Measurements from ENCODE around the gene CDC25A. TPM values are rescaled to one million over a fixed set of nuclear protein-coding genes. Genes with fewer than 3 reads are reported as not detected.
A peak's percentile ranks its signal among the peaks of the same experiment; 100 is the strongest.

CDC25A gene
- total and polyA plus RNA-seq, 2 of the 13 experiments (the other 11 are each of a cell fraction or from before 2014, with no cell fraction given) = 7.9 to 45.4 TPM

GRCh38 chr3:48151058-48151806 lies 37.0 kb downstream of the CDC25A start (continued):
- TF ChIP-seq ZBTB26 (CRISPR knock-in tag; IDR thresholded peaks at IDR 0.05; ENCODE audit: borderline replicate concordance) (peak; percentile 87), ZNF335 (CRISPR knock-in tag; IDR thresholded peaks at IDR 0.05) (no peak), DMAP1 (CRISPR knock-in tag; IDR thresholded peaks at IDR 0.05) (0 out of 2 replicates have a peak, but pooled peaks have one; percentile 18), PATZ1 (CRISPR knock-in tag; IDR thresholded peaks at IDR 0.05) (peak; percentile 76), MAX (IDR thresholded peaks at IDR 0.05) (peak; percentile 38; the same call in 1 of the 2 replicates), HNRNPK (IDR thresholded peaks at IDR 0.05; ENCODE audit: low read depth, low read length, poor library complexity, severe bottlenecking) (no peak), GTF2F1 (IDR thresholded peaks at IDR 0.05; ENCODE audit: low read length) (no peak), ZSCAN25 (CRISPR knock-in tag; IDR thresholded peaks at IDR 0.05) (no peak), ZBTB14 (CRISPR knock-in tag; IDR thresholded peaks at IDR 0.05) (no peak), ZNF354B (CRISPR knock-in tag; IDR thresholded peaks at IDR 0.05) (0 out of 2 replicates have a peak, but pooled peaks have one; percentile 42), HMGXB4 (CRISPR knock-in tag; IDR thresholded peaks at IDR 0.05; ENCODE audit: borderline replicate concordance in 1 of 2, low read depth in 1 of 2) (peak in 1 of 2 experiments; percentile 71; a peak in 1 of 4 replicates), RXRB (CRISPR knock-in tag; IDR thresholded peaks at IDR 0.05; ENCODE audit: borderline replicate concordance) (peak; percentile 46; the same call in 1 of the 2 replicates), ZNF10 (CRISPR knock-in tag; IDR thresholded peaks at IDR 0.05; ENCODE audit: borderline replicate concordance, low read depth) (no peak), MLX (CRISPR knock-in tag; IDR thresholded peaks at IDR 0.05) (no peak), E2F5 (CRISPR knock-in tag; conservative IDR thresholded peaks at IDR 0.05) (no peak), MXD4 (CRISPR knock-in tag; IDR thresholded peaks at IDR 0.05) (no peak), ATF4 (CRISPR knock-in tag; IDR thresholded peaks at IDR 0.05) (0 out of 4 replicates have a peak, but pooled peaks of 1 of the 2 experiments have one; percentile 23), NFYB (CRISPR knock-in tag; IDR thresholded peaks at IDR 0.05) (no peak; the same call in 1 of the 2 replicates), ZSCAN31 (CRISPR knock-in tag; IDR thresholded peaks at IDR 0.05; ENCODE audit: low read depth) (peak; percentile 52; the same call in 1 of the 2 replicates)
